GM12864 (cell line): ENCODE data around the gene TAF5L.

Experiments used
- DNase-seq: peaks from one replicate; pipeline ENCODE4 v3.0.0-alpha.2; 2011; ENCODE audit warnings: low read depth
- H3K4me3 ChIP-seq: 2 replicates; pipeline ENCODE4 v1.5.1; 2011; ENCODE audit warnings: mild to moderate bottlenecking, low read depth, low read length, control low read depth
- CTCF ChIP-seq: IDR thresholded peaks from 2 replicates; pipeline ENCODE4 v1.5.1; 2011; ENCODE audit warnings: low read depth, mild to moderate bottlenecking, moderate library complexity, low read length, control low read depth, inconsistent platforms; ENCODE audit errors: missing control alignments

The TAF5L gene

GRCh38 chr1:229550812-229551567 lies 74.9 kb downstream of the TAF5L start:
- no peak for DNase-seq
- TF ChIP-seq CTCF, result no peak
- H3K4me3 ChIP-seq, result no peak overlapping the region

GRCh38 chr1:229547542-229547941 lies 78.4 kb downstream of the TAF5L start:
- H3K4me3 ChIP-seq, result no peak overlapping the region
- TF ChIP-seq CTCF, result no peak
- no peak for DNase-seq

GRCh38 chr1:229544587-229544986 lies 81.3 kb downstream of the TAF5L start:
- no peak for TF ChIP-seq CTCF
- DNase-seq, result no peak
- H3K4me3 ChIP-seq, result no peak overlapping the region
